HG03432 (cell line): ENCODE measurements around the gene SRF.

Experiments used
- ATAC-seq: cut with Tn5 transposase; IDR thresholded peaks from one replicate; pipeline ENCODE4 v1.9.1; 2021; ENCODE audit warnings: mild to moderate bottlenecking, moderate library complexity; ENCODE audit not compliant: unreplicated experiment

SRF gene

GRCh38 chr6:43146709-43147688, 24.1 kb upstream of the SRF start:
- no peak for ATAC-seq

GRCh38 chr6:43147691-43148477, 23.2 kb upstream of the SRF start:
- ATAC-seq, result no peak

- ATAC-seq, result no peak
Measured at GRCh38 chr6:43149265-43149664, 21.8 kb upstream of the SRF start.

- no peak for ATAC-seq
Measured at GRCh38 chr6:43150051-43150751, 20.9 kb upstream of the SRF start.

GRCh38 chr6:43159599-43159998, 11.5 kb upstream of the SRF start:
- ATAC-seq, result no peak

GRCh38 chr6:43163899-43164298, 7.2 kb upstream of the SRF start:
- ATAC-seq, result no peak

DNA sequence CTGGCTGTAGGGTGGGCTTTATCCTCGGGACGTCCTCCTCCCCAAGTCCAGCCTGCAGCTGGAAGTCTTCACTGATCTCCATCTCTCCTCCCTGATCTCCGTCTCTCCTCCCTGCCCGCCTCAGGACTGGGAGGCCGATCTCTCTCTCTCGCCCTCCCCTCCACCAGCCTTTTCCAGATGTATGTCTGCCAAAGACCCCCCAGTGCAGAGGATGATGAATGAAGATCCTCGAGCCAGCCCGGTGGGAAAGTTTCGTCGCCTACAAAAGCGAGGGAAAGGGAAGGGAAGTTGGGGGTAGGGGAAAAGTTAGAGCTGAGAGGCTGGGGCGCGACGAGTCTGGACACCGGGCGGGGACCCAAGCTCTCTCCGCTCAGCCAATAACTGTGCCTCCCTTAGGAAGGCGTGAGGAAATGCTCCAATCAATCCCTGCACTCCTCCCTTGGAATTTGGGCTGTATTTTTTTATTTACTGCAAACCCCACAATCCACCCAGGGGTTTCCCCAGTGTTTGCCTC, 595 bp upstream of the SRF start:
- no peak for ATAC-seq

DNA sequence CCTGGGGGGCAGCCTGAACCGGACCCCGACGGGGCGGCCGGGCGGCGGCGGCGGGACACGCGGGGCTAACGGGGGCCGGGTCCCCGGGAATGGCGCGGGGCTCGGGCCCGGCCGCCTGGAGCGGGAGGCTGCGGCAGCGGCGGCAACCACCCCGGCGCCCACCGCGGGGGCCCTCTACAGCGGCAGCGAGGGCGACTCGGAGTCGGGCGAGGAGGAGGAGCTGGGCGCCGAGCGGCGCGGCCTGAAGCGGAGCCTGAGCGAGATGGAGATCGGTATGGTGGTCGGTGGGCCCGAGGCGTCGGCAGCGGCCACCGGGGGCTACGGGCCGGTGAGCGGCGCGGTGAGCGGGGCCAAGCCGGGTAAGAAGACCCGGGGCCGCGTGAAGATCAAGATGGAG, 636 bp downstream of the SRF start:
- ATAC-seq, result peak; percentile 2

DNA sequence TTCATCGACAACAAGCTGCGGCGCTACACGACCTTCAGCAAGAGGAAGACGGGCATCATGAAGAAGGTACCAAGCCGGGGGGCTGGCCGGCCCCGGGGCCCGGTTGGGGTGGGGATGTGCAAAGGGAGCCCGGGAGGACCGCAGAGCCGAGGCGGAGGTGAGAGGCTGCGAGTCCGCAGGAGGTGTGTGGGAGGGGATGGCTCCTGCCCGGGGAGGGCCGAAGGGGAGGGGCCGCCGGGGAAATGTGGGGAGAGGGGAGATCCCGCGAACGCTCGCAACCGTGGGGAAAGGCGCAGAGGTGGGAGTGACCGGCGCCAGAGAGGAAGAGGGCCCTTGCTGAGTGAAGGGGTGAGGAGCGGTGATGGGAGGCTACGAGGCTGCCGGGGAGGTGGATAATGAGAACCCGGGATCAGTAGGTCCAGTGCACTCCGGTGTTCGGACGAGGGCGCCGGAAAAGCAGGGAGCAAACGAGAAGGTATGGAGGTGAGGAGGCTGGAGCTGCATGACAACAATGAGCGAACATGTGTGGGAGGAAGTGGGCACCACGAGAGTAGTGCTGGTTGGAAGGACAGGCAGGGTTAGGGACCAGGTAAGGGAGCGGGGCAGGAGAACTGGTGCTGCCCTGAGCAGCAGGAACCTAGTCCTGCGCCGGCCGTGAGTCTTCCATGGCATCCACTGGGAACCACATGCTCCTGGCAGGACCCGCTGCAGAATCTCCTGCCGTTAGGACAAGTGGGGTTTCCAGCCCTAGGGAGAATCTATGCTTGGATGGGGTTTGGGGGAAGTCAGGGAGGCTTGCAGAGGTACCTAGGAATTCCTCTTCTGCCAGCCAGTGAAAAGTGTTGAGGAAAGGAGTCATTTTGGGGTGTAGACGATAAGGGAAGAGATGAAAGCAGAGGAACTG, 1.3 kb downstream of the SRF start:
- ATAC-seq, result no peak

- ATAC-seq, result no peak
Measured at GRCh38 chr6:43173591-43174262, 2.7 kb downstream of the SRF start.

DNA sequence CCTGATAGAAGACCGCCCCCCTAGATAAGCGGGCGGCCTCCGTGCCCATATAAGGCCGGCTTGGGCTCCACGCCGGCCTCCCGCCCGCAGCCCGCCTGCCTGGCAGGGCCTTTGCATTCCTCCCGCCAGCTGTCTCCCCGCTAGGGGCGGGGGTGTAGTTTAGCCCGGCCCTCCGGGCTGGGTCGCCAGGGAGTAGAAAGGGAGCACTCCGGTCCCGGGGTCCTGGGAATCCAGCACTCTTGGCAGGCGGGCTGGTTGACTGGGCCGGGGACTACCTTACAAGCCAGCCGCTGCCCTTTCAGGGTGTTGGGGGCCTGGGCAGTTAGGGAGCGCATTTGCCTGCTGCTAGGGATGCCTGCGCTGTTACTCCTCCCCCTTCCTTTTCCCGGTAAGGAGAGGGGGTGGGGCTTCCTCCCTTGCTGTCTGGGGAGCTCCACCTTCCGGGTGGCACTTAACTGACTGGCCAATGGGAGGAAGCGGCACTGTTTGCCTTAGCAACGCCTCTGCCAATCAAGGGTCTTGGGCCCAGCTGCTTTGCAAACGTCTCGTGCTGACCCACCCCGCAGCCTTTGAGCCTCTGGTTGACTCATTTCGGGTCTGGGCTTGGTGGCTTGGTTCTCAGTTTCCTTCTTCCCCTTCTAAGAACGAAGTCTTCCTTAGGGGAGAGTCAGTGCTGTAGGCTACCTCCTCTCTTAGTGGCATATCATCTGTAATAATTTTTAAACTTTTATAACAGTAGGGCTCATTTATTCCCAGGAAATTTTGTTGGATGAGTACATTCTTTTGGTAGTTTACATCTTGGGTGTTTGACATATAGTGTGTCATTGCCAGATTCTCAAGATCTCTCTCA, 3.4 kb downstream of the SRF start:
- peak; percentile 69 for ATAC-seq

- ATAC-seq, result no peak
Measured at GRCh38 chr6:43175676-43176422, 4.8 kb downstream of the SRF start.

GRCh38 chr6:43176423-43176786, 5.3 kb downstream of the SRF start:
- no peak for ATAC-seq

DNA sequence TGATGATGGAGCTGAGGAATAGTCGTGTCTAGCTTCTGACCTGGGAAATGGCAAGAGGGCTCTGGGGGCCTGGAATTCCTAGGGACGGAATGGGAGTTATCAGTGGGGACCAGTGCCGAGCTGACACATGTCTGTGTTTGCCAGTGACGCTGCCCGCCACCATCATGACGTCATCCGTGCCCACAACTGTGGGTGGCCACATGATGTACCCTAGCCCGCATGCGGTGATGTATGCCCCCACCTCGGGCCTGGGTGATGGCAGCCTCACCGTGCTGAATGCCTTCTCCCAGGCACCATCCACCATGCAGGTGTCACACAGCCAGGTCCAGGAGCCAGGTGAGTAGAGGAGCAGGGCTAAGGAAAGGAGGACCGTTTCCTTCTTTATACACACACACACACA, 7.1 kb downstream of the SRF start:
- ATAC-seq, result no peak

GRCh38 chr6:43178951-43179830, 8.1 kb downstream of the SRF start:
- no peak for ATAC-seq

- ATAC-seq, result no peak
Measured at GRCh38 chr6:43180058-43180457, 9.0 kb downstream of the SRF start.

DNA sequence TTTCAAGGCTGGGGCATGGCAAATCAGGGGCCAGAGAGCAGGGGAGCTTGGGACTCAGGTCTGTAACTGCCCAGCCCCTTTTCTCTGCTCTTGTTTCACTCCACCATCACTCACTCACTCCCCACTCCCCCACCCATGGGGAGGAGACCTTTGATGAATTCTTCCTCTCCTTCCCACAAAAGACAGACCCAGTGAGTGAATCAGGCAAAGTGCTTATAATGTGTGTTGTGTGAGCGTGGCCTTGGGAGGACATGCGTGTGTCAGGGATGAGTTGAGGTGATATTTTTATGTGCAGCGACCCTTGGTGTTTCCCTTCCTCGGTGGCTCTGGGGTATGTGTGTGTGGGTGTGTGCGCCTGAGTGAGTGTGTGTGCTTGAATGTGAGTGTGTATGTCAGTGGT, 9.9 kb downstream of the SRF start:
- no peak for ATAC-seq
